ENCODE results near the gene COLGALT1. TPM values are rescaled to one million over a fixed set of nuclear protein-coding genes. Genes with fewer than 3 reads are reported as not detected.
"Not testable (repeated sequence)": the region's sequence is repeated elsewhere in the genome, so short reads cannot be mapped to it uniquely, and the experiment has no call there.

The COLGALT1 gene
- total RNA-seq, 1 donor from 2014 or later, result 115 TPM

DNA sequence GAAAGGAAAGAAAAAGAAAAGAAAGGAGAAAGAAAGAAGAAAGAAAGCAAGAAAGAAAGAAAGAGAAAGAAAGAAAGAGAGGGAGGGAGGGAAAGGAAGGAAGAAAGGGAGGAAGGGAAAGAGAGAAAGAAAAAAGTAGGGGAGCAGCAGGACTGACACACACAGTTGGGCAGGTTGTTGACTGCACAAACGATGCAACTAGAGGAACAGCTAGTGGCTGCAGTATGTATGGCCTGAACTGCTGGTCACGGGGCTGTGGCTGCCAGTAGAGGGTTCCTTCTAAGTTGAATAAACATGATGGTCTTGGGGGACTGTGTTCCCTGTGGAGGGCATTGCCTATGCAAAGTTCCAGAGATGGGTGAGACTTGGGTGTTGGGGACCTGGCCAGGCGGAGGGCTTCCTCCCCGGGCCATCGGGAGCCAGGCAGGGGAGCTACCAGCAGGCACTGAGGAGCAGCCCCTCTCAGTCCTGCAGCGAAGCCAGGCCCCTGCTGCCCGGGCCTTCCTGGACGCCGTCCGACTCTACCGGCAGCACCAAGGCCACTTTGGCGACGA, 16.7 kb upstream of the COLGALT1 start:
- peaks cover 10% of the 10 kb centered on the region for H3K27me3 Mint-ChIP-seq (ENCODE audit: insufficient read depth)
- intact Hi-C loops (cut with micrococcal nuclease), result loop anchor here (1.0 to 5.0 kb wide), 7 partner anchors 15 to 336 kb away; partner anchors contain the start of genes COLGALT1, FCHO1, PGLS and SLC27A1
- no peaks in the 10 kb centered on the region for H3K36me3 Mint-ChIP-seq (ENCODE audit: low read depth)
- no peak for DNase-seq (ENCODE audit: low spot score)
- peak overlapping the region; percentile 47 for H3K27ac Mint-ChIP-seq
- H3K4me3 Mint-ChIP-seq, result peak overlapping the region; percentile 63
- H3K4me1 Mint-ChIP-seq (ENCODE audit: low read depth), result peaks cover 11% of the 10 kb centered on the region
- H3K9me3 Mint-ChIP-seq, result no peaks in the 10 kb centered on the region

DNA sequence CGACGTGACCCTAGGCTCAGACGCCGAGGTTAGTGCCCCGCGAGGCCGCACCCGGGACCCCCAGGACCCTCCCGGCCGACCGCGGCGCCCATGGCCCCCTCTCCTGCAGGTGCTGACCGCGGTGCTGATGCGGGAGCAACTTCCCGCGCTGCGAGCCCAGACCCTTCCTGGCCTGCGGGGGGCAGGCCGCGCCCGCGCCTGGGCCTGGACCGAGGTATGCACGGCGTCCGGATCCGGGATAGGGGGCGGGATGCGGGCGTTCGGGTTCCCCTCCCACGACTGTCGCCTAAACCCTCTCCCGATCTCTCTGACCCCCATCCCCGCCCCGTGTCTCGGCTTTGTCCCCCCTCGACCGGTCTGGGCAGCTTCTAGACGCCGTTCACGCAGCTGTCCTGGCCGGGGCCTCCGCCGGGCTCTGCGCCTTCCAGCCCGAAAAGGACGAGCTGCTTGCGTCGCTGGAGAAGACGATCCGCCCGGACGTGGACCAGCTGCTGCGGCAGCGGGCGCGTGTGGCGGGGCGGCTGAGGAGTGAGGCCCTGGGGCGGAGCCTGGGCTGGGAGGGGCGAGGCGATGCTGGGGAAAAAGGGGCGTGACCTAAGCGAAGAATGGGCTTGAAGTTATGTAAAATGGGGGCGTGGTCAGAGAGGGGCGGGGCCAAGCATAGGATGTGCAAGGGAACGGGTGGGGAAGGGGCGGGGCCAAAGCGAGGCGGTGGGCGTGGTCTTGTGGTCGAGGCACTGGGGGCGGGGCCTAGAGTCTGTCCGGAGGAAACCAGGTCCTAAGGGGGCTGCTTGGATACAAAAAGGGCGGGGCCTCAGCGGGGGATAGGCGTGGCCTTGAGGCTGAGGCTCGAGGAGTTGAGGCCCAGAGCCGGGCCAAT, 16.0 kb upstream of the COLGALT1 start:
- H3K36me3 Mint-ChIP-seq (ENCODE audit: low read depth), result no peaks in the 10 kb centered on the region
- H3K4me1 Mint-ChIP-seq (ENCODE audit: low read depth), result peaks cover 11% of the 10 kb centered on the region
- H3K9me3 Mint-ChIP-seq, result no peaks in the 10 kb centered on the region
- H3K4me3 Mint-ChIP-seq, result peak overlapping the region; percentile 84
- intact Hi-C loops (cut with micrococcal nuclease), result loop anchor here (1.0 to 5.0 kb wide), 7 partner anchors 16 to 335 kb away; partner anchors contain the start of genes COLGALT1, FCHO1, PGLS and SLC27A1
- peak overlapping the region; percentile 63 for H3K27ac Mint-ChIP-seq
- DNase-seq (ENCODE audit: low spot score), result peak; percentile 93
- H3K27me3 Mint-ChIP-seq (ENCODE audit: insufficient read depth), result peaks cover 10% of the 10 kb centered on the region

DNA sequence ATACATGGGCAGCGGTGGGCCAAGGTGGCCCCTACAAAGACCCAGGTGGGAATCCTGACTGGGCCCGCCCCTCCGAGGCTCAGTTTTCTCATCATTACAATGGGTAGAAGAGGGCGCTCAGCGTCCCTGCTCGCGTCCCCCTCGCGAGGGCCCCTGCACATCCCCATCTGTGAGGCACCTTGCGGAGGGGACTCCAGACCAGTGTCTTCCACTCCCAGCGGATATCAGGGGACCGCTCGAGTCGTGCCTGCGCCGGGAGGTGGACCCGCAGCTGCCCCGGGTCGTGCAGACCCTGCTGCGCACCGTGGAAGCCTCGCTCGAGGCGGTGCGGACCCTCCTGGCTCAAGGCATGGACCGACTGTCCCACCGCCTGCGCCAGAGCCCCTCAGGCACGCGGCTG, 15.3 kb upstream of the COLGALT1 start:
- Mint-ChIP-seq H3K4me1 (ENCODE audit: low read depth) (peaks cover 11% of the 10 kb centered on the region), H3K4me3 (no peak overlapping the region), H3K9me3 (no peaks in the 10 kb centered on the region), H3K27ac (no peak overlapping the region), H3K27me3 (ENCODE audit: insufficient read depth) (peaks cover 10% of the 10 kb centered on the region), H3K36me3 (ENCODE audit: low read depth) (no peaks in the 10 kb centered on the region)
- intact Hi-C loops (cut with micrococcal nuclease), result no loop called here
- no peak for DNase-seq (ENCODE audit: low spot score)

GRCh38 chr19:17541184-17541759, 14.2 kb upstream of the COLGALT1 start:
- Mint-ChIP-seq H3K27me3 (ENCODE audit: insufficient read depth) (peaks cover 10% of the 10 kb centered on the region), H3K36me3 (ENCODE audit: low read depth) (no peaks in the 10 kb centered on the region), H3K4me1 (ENCODE audit: low read depth) (peaks cover 11% of the 10 kb centered on the region), H3K4me3 (no peak overlapping the region), H3K27ac (no peak overlapping the region), H3K9me3 (no peaks in the 10 kb centered on the region)
- DNase-seq (ENCODE audit: low spot score), result no peak
- intact Hi-C loops (cut with micrococcal nuclease), result no loop called here

GRCh38 chr19:17542042-17542441, 13.4 kb upstream of the COLGALT1 start:
- no peaks in the 10 kb centered on the region for H3K9me3 Mint-ChIP-seq
- intact Hi-C loops (cut with micrococcal nuclease), result no loop called here
- peaks cover 10% of the 10 kb centered on the region for H3K27me3 Mint-ChIP-seq (ENCODE audit: insufficient read depth)
- no peaks in the 10 kb centered on the region for H3K36me3 Mint-ChIP-seq (ENCODE audit: low read depth)
- H3K4me3 Mint-ChIP-seq, result no peak overlapping the region
- DNase-seq (ENCODE audit: low spot score), result no peak
- peaks cover 11% of the 10 kb centered on the region for H3K4me1 Mint-ChIP-seq (ENCODE audit: low read depth)
- no peak overlapping the region for H3K27ac Mint-ChIP-seq

GRCh38 chr19:17542793-17543582, 12.5 kb upstream of the COLGALT1 start:
- Mint-ChIP-seq H3K27me3 (ENCODE audit: insufficient read depth) (peaks cover 11% of the 10 kb centered on the region), H3K9me3 (no peaks in the 10 kb centered on the region), H3K36me3 (ENCODE audit: low read depth) (no peaks in the 10 kb centered on the region), H3K4me1 (ENCODE audit: low read depth) (peaks cover 11% of the 10 kb centered on the region), H3K27ac (no peak overlapping the region), H3K4me3 (no peak overlapping the region)
- no peak for DNase-seq (ENCODE audit: low spot score)
- intact Hi-C loops (cut with micrococcal nuclease), result no loop called here

- DNase-seq (ENCODE audit: low spot score), result no peak
- H3K27ac Mint-ChIP-seq, result no peak overlapping the region
- intact Hi-C loops (cut with micrococcal nuclease), result no loop called here
- no peaks in the 10 kb centered on the region for H3K36me3 Mint-ChIP-seq (ENCODE audit: low read depth)
- H3K4me3 Mint-ChIP-seq, result no peak overlapping the region
- peaks cover 4% of the 10 kb centered on the region for H3K4me1 Mint-ChIP-seq (ENCODE audit: low read depth)
- H3K27me3 Mint-ChIP-seq (ENCODE audit: insufficient read depth), result peaks cover 5% of the 10 kb centered on the region
- H3K9me3 Mint-ChIP-seq, result no peaks in the 10 kb centered on the region
Observed at GRCh38 chr19:17543986-17544385, 11.5 kb upstream of the COLGALT1 start.

GRCh38 chr19:17544418-17544817, 11.0 kb upstream of the COLGALT1 start:
- DNase-seq (ENCODE audit: low spot score), result no peak

GRCh38 chr19:17548145-17548544, 7.3 kb upstream of the COLGALT1 start:
- DNase-seq (ENCODE audit: low spot score), result no peak
- no peaks in the 10 kb centered on the region for H3K36me3 Mint-ChIP-seq (ENCODE audit: low read depth)
- peaks cover 6% of the 10 kb centered on the region for H3K27me3 Mint-ChIP-seq (ENCODE audit: insufficient read depth)
- H3K27ac Mint-ChIP-seq, result no peak overlapping the region
- intact Hi-C loops (cut with micrococcal nuclease), result no loop called here
- no peaks in the 10 kb centered on the region for H3K9me3 Mint-ChIP-seq
- no peaks in the 10 kb centered on the region for H3K4me1 Mint-ChIP-seq (ENCODE audit: low read depth)
- H3K4me3 Mint-ChIP-seq, result no peak overlapping the region

More at GRCh38 chr19:17544418-17544817, 11.0 kb upstream of the COLGALT1 start:
- Mint-ChIP-seq H3K9me3 (no peaks in the 10 kb centered on the region), H3K27me3 (ENCODE audit: insufficient read depth) (peaks cover 5% of the 10 kb centered on the region), H3K4me1 (ENCODE audit: low read depth) (peaks cover 3% of the 10 kb centered on the region), H3K27ac (no peak overlapping the region), H3K36me3 (ENCODE audit: low read depth) (no peaks in the 10 kb centered on the region), H3K4me3 (no peak overlapping the region)
- intact Hi-C loops (cut with micrococcal nuclease), result no loop called here

DNA sequence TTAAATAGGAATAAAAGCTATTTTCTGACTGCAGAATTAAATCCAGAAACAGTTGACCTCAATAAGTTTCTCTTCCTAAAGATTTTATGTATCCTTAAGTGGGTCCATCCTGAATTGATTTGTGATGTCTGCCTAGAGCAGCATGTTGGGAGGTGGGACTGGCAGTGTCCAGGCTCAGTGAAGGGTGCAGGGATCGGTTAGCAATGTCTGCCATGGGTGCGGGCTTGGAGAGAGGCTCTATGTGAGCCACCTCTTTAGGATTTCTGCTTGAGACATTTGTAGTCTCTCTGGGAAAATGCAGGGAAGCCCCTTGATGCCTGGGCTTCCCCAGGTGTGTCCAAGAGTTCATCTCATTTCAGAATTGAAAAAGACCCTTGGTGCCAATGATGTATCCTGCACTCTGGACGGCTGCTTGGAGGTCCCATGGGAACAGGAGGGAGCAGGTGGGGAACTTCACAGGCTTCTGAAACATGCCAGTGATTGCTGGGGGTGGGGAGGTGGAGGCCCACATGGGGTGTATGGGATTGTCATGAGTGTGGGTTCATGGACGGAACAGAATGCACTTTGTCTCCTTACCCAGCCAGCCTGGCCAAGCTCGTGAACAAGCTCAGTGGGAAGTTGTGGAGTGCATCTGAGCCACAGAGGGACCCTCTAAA, 6.2 kb upstream of the COLGALT1 start:
- DNase-seq (ENCODE audit: low spot score), result no peak
- intact Hi-C loops (cut with micrococcal nuclease), result no loop called here
- Mint-ChIP-seq H3K36me3 (ENCODE audit: low read depth) (no peaks in the 10 kb centered on the region), H3K27ac (no peak overlapping the region), H3K9me3 (no peaks in the 10 kb centered on the region), H3K4me3 (no peak overlapping the region), H3K27me3 (ENCODE audit: insufficient read depth) (peaks cover 6% of the 10 kb centered on the region), H3K4me1 (ENCODE audit: low read depth) (no peaks in the 10 kb centered on the region)

DNA sequence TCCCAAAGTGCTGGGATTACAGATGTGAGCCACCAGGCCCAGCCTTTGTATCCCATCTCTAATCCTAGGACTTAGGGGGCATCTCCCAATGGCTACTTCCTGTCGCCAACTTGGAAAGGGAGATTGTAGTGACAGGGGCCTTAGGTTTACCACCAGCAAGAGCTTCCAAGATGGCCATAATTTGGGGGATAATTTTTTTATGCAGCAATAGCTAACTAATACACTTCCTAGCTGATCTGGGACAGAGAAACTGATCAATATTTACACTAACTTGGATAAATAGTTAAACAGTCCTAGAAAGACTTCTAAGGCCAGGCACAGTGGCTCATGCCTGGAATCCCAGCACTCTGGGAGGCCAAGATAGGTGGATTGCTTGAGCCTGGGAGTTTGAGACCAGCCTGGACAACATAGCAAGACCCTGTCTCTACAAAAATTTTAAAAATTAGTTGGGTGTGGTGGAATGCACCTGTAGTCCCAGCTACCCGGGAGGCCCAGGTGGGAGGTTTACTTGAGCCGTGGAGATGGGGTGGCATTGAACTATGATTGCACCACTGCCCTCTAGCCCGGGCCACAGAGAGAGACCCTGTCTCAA, 5.3 kb upstream of the COLGALT1 start:
- H3K4me1 Mint-ChIP-seq (ENCODE audit: low read depth), result peaks cover 4% of the 10 kb centered on the region
- H3K27ac Mint-ChIP-seq, result no peak overlapping the region
- H3K4me3 Mint-ChIP-seq, result no peak overlapping the region
- intact Hi-C loops (cut with micrococcal nuclease), result loop anchor here (10.0 kb wide), 1 partner anchor 245 kb away; the partner anchor contains the start of genes ABHD8, DDA1 and MRPL34
- no peaks in the 10 kb centered on the region for H3K9me3 Mint-ChIP-seq
- H3K27me3 Mint-ChIP-seq (ENCODE audit: insufficient read depth), result peaks cover 6% of the 10 kb centered on the region
- H3K36me3 Mint-ChIP-seq (ENCODE audit: low read depth), result no peaks in the 10 kb centered on the region
- DNase-seq (ENCODE audit: low spot score), result no peak

DNA sequence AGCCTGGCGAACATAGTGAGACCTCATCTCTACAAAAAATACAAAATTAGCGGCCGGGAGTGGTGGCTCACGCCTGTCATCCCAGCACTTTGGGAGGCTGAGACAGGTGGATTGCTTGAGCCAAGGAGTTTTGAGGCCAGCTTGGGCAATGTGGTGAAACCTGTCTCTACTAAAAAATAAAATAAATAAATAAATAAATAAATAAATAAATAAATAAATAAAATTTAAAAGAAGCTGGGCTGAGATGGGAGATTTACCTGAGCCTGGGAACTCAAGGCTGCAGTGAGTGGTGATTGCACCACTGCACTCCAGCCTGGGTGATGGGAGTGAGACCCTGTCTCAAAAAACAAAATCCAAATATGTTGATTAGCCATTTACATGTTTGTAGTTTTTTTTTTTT, 2.7 kb upstream of the COLGALT1 start:
- not testable (repeated sequence) for H3K4me3 Mint-ChIP-seq; DNase-seq (ENCODE audit: low spot score); H3K9me3 Mint-ChIP-seq; H3K36me3 Mint-ChIP-seq (ENCODE audit: low read depth); H3K27ac Mint-ChIP-seq; H3K27me3 Mint-ChIP-seq (ENCODE audit: insufficient read depth)
- peaks cover 15% of the 10 kb centered on the region for H3K4me1 Mint-ChIP-seq (ENCODE audit: low read depth)
- intact Hi-C loops (cut with micrococcal nuclease), result loop anchor here (10.0 kb wide), 1 partner anchor 248 kb away; the partner anchor contains the start of genes ABHD8, DDA1 and MRPL34

All from activated T-helper 1 cell treated with anti-CD3 and anti-CD28 coated beads, Interleukin-12 subunit alpha, Interleukin-12 subunit beta, Interleukin-2, Interleukin-4 antibody, amounts not matched to agents 30 ng/mL and 10 ng/mL and 1 ng/mL, durations not matched to agents 14 hours and 24 hours and 36 hours (primary cell).